ENCODE results near the gene TCF4.

DNA sequence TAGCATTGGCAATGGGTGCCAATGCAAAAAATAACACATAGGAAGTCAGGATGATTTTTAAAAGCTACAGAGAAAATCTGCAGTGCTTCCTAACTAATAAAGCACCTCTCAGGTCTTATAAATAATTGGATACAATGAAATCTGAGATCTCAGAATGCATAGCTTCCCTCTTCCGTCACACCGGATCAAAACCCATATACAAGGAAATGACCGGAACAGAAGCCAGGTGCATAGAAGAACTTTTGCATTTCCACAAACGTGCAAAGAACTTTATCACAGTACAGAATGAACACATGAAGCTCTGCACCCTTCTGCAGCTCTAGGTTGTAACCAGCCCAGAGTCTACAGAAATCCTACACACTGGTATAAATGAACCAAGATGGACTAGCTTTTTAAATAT, 145.4 kb downstream of the TCF4 start:
- TF ChIP-seq, protein P1, sequence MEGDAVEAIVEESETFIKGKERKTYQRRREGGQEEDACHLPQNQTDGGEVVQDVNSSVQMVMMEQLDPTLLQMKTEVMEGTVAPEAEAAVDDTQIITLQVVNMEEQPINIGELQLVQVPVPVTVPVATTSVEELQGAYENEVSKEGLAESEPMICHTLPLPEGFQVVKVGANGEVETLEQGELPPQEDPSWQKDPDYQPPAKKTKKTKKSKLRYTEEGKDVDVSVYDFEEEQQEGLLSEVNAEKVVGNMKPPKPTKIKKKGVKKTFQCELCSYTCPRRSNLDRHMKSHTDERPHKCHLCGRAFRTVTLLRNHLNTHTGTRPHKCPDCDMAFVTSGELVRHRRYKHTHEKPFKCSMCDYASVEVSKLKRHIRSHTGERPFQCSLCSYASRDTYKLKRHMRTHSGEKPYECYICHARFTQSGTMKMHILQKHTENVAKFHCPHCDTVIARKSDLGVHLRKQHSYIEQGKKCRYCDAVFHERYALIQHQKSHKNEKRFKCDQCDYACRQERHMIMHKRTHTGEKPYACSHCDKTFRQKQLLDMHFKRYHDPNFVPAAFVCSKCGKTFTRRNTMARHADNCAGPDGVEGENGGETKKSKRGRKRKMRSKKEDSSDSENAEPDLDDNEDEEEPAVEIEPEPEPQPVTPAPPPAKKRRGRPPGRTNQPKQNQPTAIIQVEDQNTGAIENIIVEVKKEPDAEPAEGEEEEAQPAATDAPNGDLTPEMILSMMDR (IDR thresholded peaks at IDR 0.05), result no peak
- no peak for TF ChIP-seq POLR2A (IDR thresholded peaks at IDR 0.05)
